Lower leg skin (tissue), 4 donors: ENCODE results near the gene SLC9A3. TPM values are rescaled to one million over a fixed set of nuclear protein-coding genes. Genes with fewer than 3 reads are reported as not detected.

ENCODE experiments used
- DNase-seq, 2 donors: peaks; one replicate each; pipeline ENCODE4 v3.0.0-alpha.2; 2019; ENCODE audit warnings: low spot score in 2 of 2
- H3K4me3 ChIP-seq: fragments of 200-600 bp; sonication (generic); 2 replicates; pipeline ENCODE4 v1.5.1; 2017; ENCODE audit warnings: mild to moderate bottlenecking, low read depth; ENCODE audit not compliant: poor library complexity, severe bottlenecking
- CTCF ChIP-seq, 3 donors: fragments of 450-650 bp; IDR thresholded peaks; one replicate each; pipeline ENCODE4 v1.5.1; 2016; ENCODE audit warnings: antibody characterized with exemption in 3 of 3, mild to moderate bottlenecking in 3 of 3, moderate library complexity in 2 of 3
- POLR2A ChIP-seq, 2 donors: fragments of 450-650 bp; IDR thresholded peaks; one replicate each; pipeline ENCODE4 v1.6.1; 2016 to 2017; ENCODE audit warnings: antibody characterized with exemption in 2 of 2, mild to moderate bottlenecking in 1 of 2, moderate library complexity in 1 of 2
- WGBS, 2 donors: methylation state at CpG; one replicate each; pipeline ENCODE4 v1.1.5; 2018; 5-methylcytosine and 5-hydroxymethylcytosine counted together
- intact Hi-C: fragments of 100-400 bp; cut with DNase I; formaldehyde crosslinking; loops from one replicate; pipeline ENCODE4 v1.15.0; 2023; ENCODE audit warnings: low total_unique reads
- total RNA-seq, 4 donors: library from RNA; depleted of rRNA; stranded (reverse); fragments of >200 nt; gene quantifications; one replicate each; pipeline ENCODE4 v1.1.0, GENCODE V29; 2016

SLC9A3 gene
- total RNA-seq, 4 donors from 2014 or later: 4.8 to 7.1 (median 5.8) TPM

GRCh38 chr5:451587-452458 lies 72.4 kb downstream of the SLC9A3 start:
- 88 to 97% methylated on average over 5 of the region's 5 CpGs for WGBS, 2 donors
- intact Hi-C loops: no loop called here

GRCh38 chr5:449151-449550 lies 75.1 kb downstream of the SLC9A3 start:
- H3K4me3 ChIP-seq: no peak overlapping the region
- WGBS, 2 donors: 89 to 92% methylated on average over 5 of the region's 5 CpGs
- intact Hi-C loops: no loop called here
- no peak for TF ChIP-seq POLR2A (IDR thresholded peaks at IDR 0.05)
- TF ChIP-seq CTCF (IDR thresholded peaks at IDR 0.05): no peak
- DNase-seq: no peak

More at GRCh38 chr5:451587-452458, 72.4 kb downstream of the SLC9A3 start:
- no peak for TF ChIP-seq CTCF (IDR thresholded peaks at IDR 0.05)
- no peak for TF ChIP-seq POLR2A (IDR thresholded peaks at IDR 0.05)
- DNase-seq: no peak
- H3K4me3 ChIP-seq: no peak overlapping the region

GRCh38 chr5:448766-449090 lies 75.5 kb downstream of the SLC9A3 start:
- no peak for DNase-seq
- TF ChIP-seq POLR2A (IDR thresholded peaks at IDR 0.05) (no peak), CTCF (IDR thresholded peaks at IDR 0.05) (no peak)
- no peak overlapping the region for H3K4me3 ChIP-seq
- 79 to 90% methylated on average over 12 of the region's 12 CpGs for WGBS, 2 donors
- intact Hi-C loops: no loop called here

GRCh38 chr5:448061-448765 lies 76.0 kb downstream of the SLC9A3 start:
- DNase-seq: peak in 1 of 2 donors; percentile 89
- 71 to 84% methylated on average over 21 of the region's 21 CpGs for WGBS, 2 donors
- H3K4me3 ChIP-seq: no peak overlapping the region
- TF ChIP-seq POLR2A (IDR thresholded peaks at IDR 0.05): no peak
- intact Hi-C loops: no loop called here

- no peak overlapping the region for H3K4me3 ChIP-seq
- peak in 1 of 2 donors; percentile 79 for DNase-seq
- TF ChIP-seq POLR2A (IDR thresholded peaks at IDR 0.05) (no peak), CTCF (IDR thresholded peaks at IDR 0.05) (no peak)
- intact Hi-C loops: no loop called here
- WGBS, 2 donors: 83 to 91% methylated on average over 21 of the region's 21 CpGs
Observed at GRCh38 chr5:447501-447900, 76.7 kb downstream of the SLC9A3 start.

GRCh38 chr5:446883-447263 lies 77.4 kb downstream of the SLC9A3 start:
- no peak overlapping the region for H3K4me3 ChIP-seq
- intact Hi-C loops: no loop called here
- peak in 1 of 2 donors; percentile 72 for DNase-seq
- no peak for TF ChIP-seq CTCF (IDR thresholded peaks at IDR 0.05)
- no peak for TF ChIP-seq POLR2A (IDR thresholded peaks at IDR 0.05)
- 51% methylated on average over 7 of the region's 7 CpGs for WGBS, 2 donors
